H1 (cell line): ENCODE results near the gene RING1. TPM values are rescaled to one million over a fixed set of nuclear protein-coding genes. Genes with fewer than 3 reads are reported as not detected.

Source experiments
- CTCF ChIA-PET: fragments of 300-600 bp; sonication (Branson Sonifier 250); formaldehyde crosslinking; loops from one replicate; lab custom pipeline; 2021; ENCODE audit not compliant: partially characterized antibody; lab: Charles Lee
- POLR2A ChIA-PET: fragments of 300-600 bp; sonication (Branson Sonifier 250); formaldehyde crosslinking; loops from one replicate; lab custom pipeline; 2021; ENCODE audit warnings: inconsistent platforms; ENCODE audit not compliant: partially characterized antibody; lab: Charles Lee
- DNase-seq, 2 experiments: peaks; one replicate each; pipeline versions ENCODE4 v3.0.0 to v3.0.0-alpha.2; 2010 to 2022; ENCODE audit warnings: low spot score in 2 of 2, low read depth in 1 of 2, mixed read lengths in 1 of 2
- FAIRE-seq: peaks from 2 replicates; lab custom pipeline; 2011; peaks lifted over from hg19 to GRCh38; lab: Jason Lieb, UNC
- H2AFZ ChIP-seq: 2 replicates; pipeline ENCODE4 v1.8.1; 2012; ENCODE audit warnings: low read length, inconsistent platforms
- H2AK5ac ChIP-seq: 2 replicates; pipeline ENCODE4 v1.6.1; 2013; ENCODE audit warnings: low read depth, low read length
- H2BK120ac ChIP-seq: replicated peaks from 2 replicates; pipeline ENCODE3; 2013; ENCODE audit warnings: low read depth, low read length, inconsistent platforms
- H2BK12ac ChIP-seq: 2 replicates; pipeline ENCODE4 v1.6.1; 2013; ENCODE audit warnings: low read depth, low read length
- H2BK15ac ChIP-seq: 2 replicates; pipeline ENCODE4 v1.6.1; 2013; ENCODE audit warnings: low read length
- H2BK20ac ChIP-seq: 2 replicates; pipeline ENCODE4 v1.6.1; 2013; ENCODE audit warnings: low read length
- H2BK5ac ChIP-seq: 2 replicates; pipeline ENCODE4 v1.6.1; 2013; ENCODE audit warnings: low read depth, low read length
- H3K14ac ChIP-seq: 2 replicates; pipeline ENCODE4 v1.6.1; 2013; ENCODE audit warnings: inconsistent platforms; ENCODE audit not compliant: insufficient read length
- H3K18ac ChIP-seq: 2 replicates; pipeline ENCODE4 v1.6.1; 2013; ENCODE audit warnings: low read length; ENCODE audit errors: extremely low read depth
- H3K23ac ChIP-seq: 2 replicates; pipeline ENCODE4 v1.6.1; 2013; ENCODE audit warnings: inconsistent platforms; ENCODE audit not compliant: insufficient read length
- H3K23me2 ChIP-seq: 2 replicates; pipeline ENCODE4 v1.6.1; 2013; ENCODE audit warnings: low read depth, low read length
- H3K27ac ChIP-seq: 2 replicates; pipeline ENCODE4 v1.6.1; 2011; ENCODE audit warnings: low read depth, low read length, inconsistent platforms
- H3K27me3 ChIP-seq, 4 experiments: replicated peaks in 1 of 4; 1 replicate in 1 of 4; 2 replicates in 3 of 4; pipeline versions ENCODE4 v1.6.1 to v1.8.1; 2011 to 2013; ENCODE audit warnings: low read length in 3 of 4, mild to moderate bottlenecking in 3 of 4, inconsistent platforms in 2 of 4, mixed read lengths in 2 of 4, moderate library complexity in 1 of 4; ENCODE audit not compliant: control insufficient read depth in 3 of 4, insufficient read depth in 3 of 4; ENCODE audit errors: extremely low read depth in 1 of 4
- H3K36me3 ChIP-seq, 4 experiments: 2 replicates each; pipeline versions ENCODE4 v1.6.1 to v1.8.1; 2011 to 2013; ENCODE audit warnings: mild to moderate bottlenecking in 4 of 4, low read length in 3 of 4, moderate library complexity in 2 of 4, control low read depth in 1 of 4, inconsistent platforms in 1 of 4; ENCODE audit not compliant: insufficient read depth in 4 of 4, control insufficient read depth in 2 of 4
- H3K4ac ChIP-seq: replicated peaks from 2 replicates; pipeline ENCODE3; 2013; ENCODE audit warnings: low read length, low read depth, mixed read lengths, inconsistent platforms; ENCODE audit not compliant: insufficient read length
- H3K4me1 ChIP-seq, 4 experiments: replicated peaks in 1 of 4; 1 replicate in 1 of 4; 2 replicates in 3 of 4; pipeline versions ENCODE4 v1.6.1 to v1.8.1; 2011 to 2013; ENCODE audit warnings: low read length in 3 of 4, inconsistent platforms in 2 of 4, mixed read lengths in 1 of 4; ENCODE audit not compliant: insufficient read depth in 4 of 4, control insufficient read depth in 3 of 4
- H3K4me2 ChIP-seq, 2 experiments: 2 replicates each; pipeline versions ENCODE4 v1.6.1 to v1.8.1; 2011 to 2013; ENCODE audit warnings: low read depth in 2 of 2, low read length in 2 of 2, control low read depth in 1 of 2, inconsistent platforms in 1 of 2, mild to moderate bottlenecking in 1 of 2; ENCODE audit not compliant: insufficient read depth in 1 of 2
- H3K4me3 ChIP-seq, 4 experiments: fragments of 200-600, 300-600 bp in 1 of 4; sonication (generic), shearing (Covaris generic), sonication (Bioruptor Twin) in 1 of 4; 2 replicates each; pipeline versions ENCODE4 v1.5.1 to v1.8.1; 2011 to 2016; ENCODE audit warnings: low read length in 4 of 4, low read depth in 3 of 4, control low read depth in 2 of 4, inconsistent platforms in 2 of 4, mild to moderate bottlenecking in 2 of 4, mixed read lengths in 1 of 4, moderate library complexity in 1 of 4; ENCODE audit not compliant: insufficient read depth in 2 of 4; ENCODE audit errors: extremely low read depth in 1 of 4
- H3K56ac ChIP-seq: replicated peaks from 2 replicates; pipeline ENCODE3; 2013; ENCODE audit warnings: low read depth, mild to moderate bottlenecking, mixed read lengths, low read length, inconsistent platforms; ENCODE audit not compliant: insufficient read length
- H3K79me1 ChIP-seq: 2 replicates; pipeline ENCODE4 v1.6.1; 2013; ENCODE audit warnings: low read depth, low read length, control low read depth
- H3K79me2 ChIP-seq, 2 experiments: 2 replicates each; pipeline versions ENCODE4 v1.6.1 to v1.8.1; 2012 to 2013; ENCODE audit warnings: low read length in 2 of 2, mild to moderate bottlenecking in 2 of 2, inconsistent platforms in 1 of 2; ENCODE audit not compliant: insufficient read depth in 2 of 2, control insufficient read depth in 1 of 2
- H3K9ac ChIP-seq, 4 experiments: replicated peaks in 1 of 4; 1 replicate in 1 of 4; 2 replicates in 3 of 4; pipeline versions ENCODE4 v1.6.1 to v1.8.1; 2011 to 2013; ENCODE audit warnings: low read depth in 3 of 4, low read length in 3 of 4, control low read depth in 2 of 4, mild to moderate bottlenecking in 2 of 4, moderate library complexity in 2 of 4, inconsistent platforms in 1 of 4; ENCODE audit errors: extremely low read depth in 1 of 4
- H3K9me3 ChIP-seq, 2 experiments: 2 replicates each; pipeline versions ENCODE4 v1.6.1 to v1.8.1; 2012 to 2013; ENCODE audit warnings: mild to moderate bottlenecking in 2 of 2, moderate library complexity in 2 of 2, control low read depth in 1 of 2, inconsistent platforms in 1 of 2, low read depth in 1 of 2, low read length in 1 of 2, mixed read lengths in 1 of 2; ENCODE audit not compliant: insufficient read depth in 2 of 2
- H4K20me1 ChIP-seq, 2 experiments: replicated peaks in 1 of 2; 2 replicates each; pipeline versions ENCODE3 to v1.8.1; 2011 to 2013; ENCODE audit warnings: inconsistent platforms in 2 of 2, low read length in 2 of 2, mild to moderate bottlenecking in 1 of 2; ENCODE audit not compliant: insufficient read depth in 2 of 2, control insufficient read depth in 1 of 2
- H4K5ac ChIP-seq: 2 replicates; pipeline ENCODE4 v1.6.1; 2013; ENCODE audit warnings: low read length, low read depth, mixed read lengths, inconsistent platforms; ENCODE audit not compliant: insufficient read length
- H4K8ac ChIP-seq: 2 replicates; pipeline ENCODE4 v1.8.0; 2013; ENCODE audit warnings: mild to moderate bottlenecking, moderate library complexity, low read length, inconsistent platforms; ENCODE audit not compliant: insufficient read depth; ENCODE audit errors: extremely low read depth
- H4K91ac ChIP-seq: replicated peaks from 2 replicates; pipeline ENCODE3; 2013; ENCODE audit warnings: low read length, mixed read lengths, inconsistent platforms; ENCODE audit not compliant: insufficient read length
- HDAC6 ChIP-seq: IDR thresholded peaks from one replicate; pipeline ENCODE4 v1.7.1; 2012; ENCODE audit warnings: low read depth, mild to moderate bottlenecking, inconsistent platforms, low read length, moderate library complexity
- WGBS, 2 experiments: shearing (Covaris generic) in 1 of 2; methylation state at CpG; one replicate each; pipeline versions ENCODE4 v1.1.6 to v1.1.7; 2013 to 2015; ENCODE audit warnings: low lambda C conversion rate in 2 of 2, mixed read lengths in 2 of 2, inconsistent platforms in 1 of 2, low coverage in 1 of 2, missing lambda C conversion rate in 1 of 2; ENCODE audit not compliant: insufficient replicate concordance in 2 of 2, insufficient coverage in 1 of 2, insufficient read length in 1 of 2; ENCODE audit errors: extremely low coverage in 1 of 2, missing lambda C conversion rate in 1 of 2; 5-methylcytosine and 5-hydroxymethylcytosine counted together
- polyA plus RNA-seq, 7 experiments: library from polyadenylated mRNA; depleted of rRNA in 3 of 7; stranded (reverse) in 5 of 7; unstranded in 2 of 7; fragments of >200 nt in 5 of 7; fragments of 200-250 nt in 2 of 7; gene quantifications; 1 replicate in 5 of 7; 2 replicates in 1 of 7; 4 replicates in 1 of 7; pipeline versions ENCODE4 v1.2.1 to v1.2.3, GENCODE V29; 2011 to 2013; ENCODE audit warnings: missing spikeins in 2 of 7, mixed read lengths in 2 of 7
- total RNA-seq: library from RNA; stranded (reverse); fragmentation: NEBNext Ultra II Directional; extraction: Animal tissue kit (Norgen Biotek cat#: 25700); gene quantifications from 2 replicates; pipeline ENCODE4 v1.2.1, GENCODE V29; 2021

The RING1 gene
- total and polyA plus RNA-seq, 2 of the 8 experiments (the other 6 are each of a cell fraction or from before 2014, with no cell fraction given): 16.4 to 26.0 TPM

- H2BK20ac ChIP-seq: no peak overlapping the region
- POLR2A ChIA-PET: interaction anchor here (0.9 to 1.4 kb wide), 5 partner anchors 11 to 215 kb away, joined by 3 to 6 read pairs (median 3); partner anchors contain the start of genes HSD17B8, RPS18 and VPS52
- no peak for TF ChIP-seq HDAC6
Observed at GRCh38 chr6:33194431-33194979, 13.8 kb upstream of the RING1 start.

More at GRCh38 chr6:33194431-33194979, 13.8 kb upstream of the RING1 start:
- no peak overlapping the region for H3K14ac ChIP-seq
- peaks cover 13% of the 10 kb centered on the region for H3K23me2 ChIP-seq
- H3K4me2 ChIP-seq: no peak overlapping the region
- no peak overlapping the region for H3K4me3 ChIP-seq
- no peak overlapping the region for H4K91ac ChIP-seq
- H2AFZ ChIP-seq: no peak overlapping the region
- no peaks in the 10 kb centered on the region for H3K79me1 ChIP-seq
- H3K56ac ChIP-seq: no peak overlapping the region
- H2BK15ac ChIP-seq: no peak overlapping the region
- no peak overlapping the region for H2AK5ac ChIP-seq
- no peak overlapping the region for H2BK5ac ChIP-seq
- 89% methylated on average over 8 of the region's 8 CpGs; no CpG with 5 or more reads in 1 of the 2 experiments for WGBS, 2 experiments
- no peaks in the 10 kb centered on the region for H3K9me3 ChIP-seq
- no peak overlapping the region for H4K8ac ChIP-seq
- H3K23ac ChIP-seq: no peak overlapping the region
- H2BK120ac ChIP-seq: no peak overlapping the region
- no peak overlapping the region for H4K5ac ChIP-seq
- no peak overlapping the region for H2BK12ac ChIP-seq
- H3K18ac ChIP-seq: no peak overlapping the region
- peaks cover 0 to 17% (median 15%) of the 10 kb centered on the region in 4 experiments; a peak in 6 of 7 replicates for H3K27me3 ChIP-seq
- no peak overlapping the region for H3K27ac ChIP-seq
- H3K36me3 ChIP-seq: peaks cover 0 to 13% (median 6%) of the 10 kb centered on the region in 4 experiments; a peak in 4 of 8 replicates
- H3K79me2 ChIP-seq: peaks cover 0 to 3% of the 10 kb centered on the region in 2 experiments; a peak in 2 of 4 replicates
- no peak overlapping the region for H3K4ac ChIP-seq
- DNase-seq (no peak), FAIRE-seq (no peak)
- peaks cover 5 to 13% (median 11%) of the 10 kb centered on the region in 4 experiments for H3K4me1 ChIP-seq
- peaks cover 0 to 5% of the 10 kb centered on the region in 2 experiments for H4K20me1 ChIP-seq
- CTCF ChIA-PET: interaction anchor here (1.0 to 3.4 kb wide), 13 partner anchors 8 to 194 kb away, joined by 3 to 14 read pairs (median 3); no protein-coding TSS in a partner anchor
- no peak overlapping the region for H3K9ac ChIP-seq
